Fibroblast of lung (primary cell): ENCODE measurements around the gene CNOT1. TPM values are rescaled to one million over a fixed set of nuclear protein-coding genes. Genes with fewer than 3 reads are reported as not detected.

Source experiments
- DNase-seq, 2 donors: peaks; one replicate each; pipeline versions ENCODE4 v3.0.0 to v3.0.0-alpha.2; 2010; ENCODE audit warnings: low read depth in 2 of 2
- H2AFZ ChIP-seq: 2 replicates; pipeline ENCODE4 v1.5.1; 2012; ENCODE audit warnings: low read length, control low read depth, inconsistent platforms
- H3K27ac ChIP-seq: 2 replicates; pipeline ENCODE4 v1.5.1; 2011; ENCODE audit warnings: low read length, control low read depth; ENCODE audit not compliant: insufficient read depth
- H3K27me3 ChIP-seq: 2 replicates; pipeline ENCODE4 v1.5.1; 2011; ENCODE audit warnings: mild to moderate bottlenecking, low read length; ENCODE audit not compliant: control insufficient read depth, insufficient read depth
- H3K36me3 ChIP-seq: 2 replicates; pipeline ENCODE4 v1.5.1; 2011; ENCODE audit warnings: low read length; ENCODE audit not compliant: control insufficient read depth, insufficient read depth
- H3K4me1 ChIP-seq: 2 replicates; pipeline ENCODE4 v1.5.1; 2011; ENCODE audit warnings: low read length; ENCODE audit not compliant: control insufficient read depth, insufficient read depth; ENCODE audit errors: extremely low read depth
- H3K4me2 ChIP-seq: 2 replicates; pipeline ENCODE4 v1.5.1; 2011; ENCODE audit warnings: low read length, control low read depth; ENCODE audit not compliant: insufficient read depth; ENCODE audit errors: extremely low read depth
- H3K4me3 ChIP-seq, 4 experiments: fragments of 200-600 bp in 1 of 4; sonication (generic) in 1 of 4; replicated peaks in 1 of 4; 2 replicates each; pipeline ENCODE4 v1.5.1; 2011 to 2016; ENCODE audit warnings: low read length in 4 of 4, low read depth in 3 of 4, mild to moderate bottlenecking in 3 of 4, control low read depth in 2 of 4, inconsistent platforms in 1 of 4, mixed read lengths in 1 of 4; ENCODE audit not compliant: insufficient read depth in 1 of 4; ENCODE audit errors: control extremely low read depth in 1 of 4
- H3K79me2 ChIP-seq: 2 replicates; pipeline ENCODE4 v1.5.1; 2012; ENCODE audit warnings: mild to moderate bottlenecking, low read length, inconsistent platforms; ENCODE audit not compliant: control insufficient read depth, insufficient read depth
- H3K9ac ChIP-seq: 2 replicates; pipeline ENCODE4 v1.5.1; 2011; ENCODE audit warnings: mild to moderate bottlenecking, low read length, control low read depth; ENCODE audit not compliant: insufficient read depth
- H3K9me3 ChIP-seq: 2 replicates; pipeline ENCODE4 v1.5.1; 2012; ENCODE audit warnings: low read depth, low read length; ENCODE audit not compliant: control insufficient read depth, insufficient read depth
- H4K20me1 ChIP-seq: 2 replicates; pipeline ENCODE4 v1.5.1; 2011; ENCODE audit warnings: low read length; ENCODE audit not compliant: control insufficient read depth, insufficient read depth; ENCODE audit errors: extremely low read depth
- CTCF ChIP-seq, 2 donors: IDR thresholded peaks in 1 of 2; conservative IDR thresholded peaks in 1 of 2; 1 replicate in 1 of 2; 2 replicates in 1 of 2; pipeline ENCODE4 v1.5.1; 2011 to 2012; ENCODE audit warnings: low read length in 2 of 2, control low read depth in 1 of 2, inconsistent platforms in 1 of 2, low read depth in 1 of 2, mild to moderate bottlenecking in 1 of 2
- EZH2 ChIP-seq: IDR thresholded peaks from 2 replicates; pipeline ENCODE4 v1.5.1; 2012; ENCODE audit warnings: low read length, control low read depth, mild to moderate bottlenecking; ENCODE audit errors: missing control alignments
- polyA plus RNA-seq, 2 donors: library from polyadenylated mRNA; depleted of rRNA in 1 of 2; stranded (reverse) in 1 of 2; unstranded in 1 of 2; fragments of >200 nt; gene quantifications; 2 replicates each; pipeline ENCODE4 v1.2.1, GENCODE V29; 2011 to 2012; ENCODE audit warnings: missing spikeins in 1 of 2
- total RNA-seq: library from RNA; depleted of rRNA; stranded (reverse); fragments of >200 nt; gene quantifications from 2 replicates; pipeline ENCODE4 v1.2.1, GENCODE V29; 2014

Gene CNOT1
- total and polyA plus RNA-seq, 2 donors (not counting 1 experiment from before 2014, with no cell fraction given): 59.0 to 162 TPM

- TF ChIP-seq EZH2 (no peak), CTCF (conservative IDR thresholded peaks at IDR 0.05 in 1 of 2, IDR thresholded peaks at IDR 0.05 in 1 of 2; ENCODE audit: low read depth in 1 of 2, low read length in 2 of 2) (no peak)
These were observed 155.3 kb downstream of the CNOT1 start for GRCh38 chr16:58474296-58474695.

GRCh38 chr16:58472827-58473226, 156.8 kb downstream of the CNOT1 start:
- H3K36me3 ChIP-seq: no peaks in the 10 kb centered on the region
- H3K27me3 ChIP-seq: peaks cover 5% of the 10 kb centered on the region
- no peak overlapping the region for H3K4me3 ChIP-seq
- no peak overlapping the region for H3K9ac ChIP-seq
- no peaks in the 10 kb centered on the region for H3K9me3 ChIP-seq
- H4K20me1 ChIP-seq: no peaks in the 10 kb centered on the region
- H3K79me2 ChIP-seq: no peaks in the 10 kb centered on the region
- H3K27ac ChIP-seq: no peak overlapping the region
- H3K4me1 ChIP-seq: no peaks in the 10 kb centered on the region
- DNase-seq: no peak
- no peak for TF ChIP-seq EZH2
- no peak for TF ChIP-seq CTCF (conservative IDR thresholded peaks at IDR 0.05 in 1 of 2, IDR thresholded peaks at IDR 0.05 in 1 of 2; ENCODE audit: low read depth in 1 of 2, low read length in 2 of 2)
- H3K4me2 ChIP-seq: no peak overlapping the region
- no peak overlapping the region for H2AFZ ChIP-seq

More at GRCh38 chr16:58474296-58474695, 155.3 kb downstream of the CNOT1 start:
- Histone ChIP-seq H2AFZ (no peak overlapping the region), H3K4me1 (no peaks in the 10 kb centered on the region), H3K36me3 (no peaks in the 10 kb centered on the region), H3K9ac (no peak overlapping the region), H3K4me3 (no peak overlapping the region), H3K27ac (no peak overlapping the region), H3K27me3 (peaks cover 5% of the 10 kb centered on the region), H3K9me3 (no peaks in the 10 kb centered on the region), H4K20me1 (no peaks in the 10 kb centered on the region), H3K79me2 (no peaks in the 10 kb centered on the region), H3K4me2 (no peak overlapping the region)
- DNase-seq: no peak

- Histone ChIP-seq H3K36me3 (no peaks in the 10 kb centered on the region), H3K27me3 (peaks cover 5% of the 10 kb centered on the region), H3K79me2 (no peaks in the 10 kb centered on the region), H3K9me3 (no peaks in the 10 kb centered on the region), H4K20me1 (no peaks in the 10 kb centered on the region), H3K4me3 (no peak overlapping the region), H3K9ac (no peak overlapping the region), H3K27ac (no peak overlapping the region), H2AFZ (no peak overlapping the region), H3K4me2 (no peak overlapping the region), H3K4me1 (no peaks in the 10 kb centered on the region)
- TF ChIP-seq CTCF (conservative IDR thresholded peaks at IDR 0.05 in 1 of 2, IDR thresholded peaks at IDR 0.05 in 1 of 2; ENCODE audit: low read depth in 1 of 2, low read length in 2 of 2) (no peak), EZH2 (no peak)
- DNase-seq: no peak
These were observed 157.4 kb downstream of the CNOT1 start for GRCh38 chr16:58472266-58472665.
